ENCODE measurements around the gene STARD3NL. TPM values are rescaled to one million over a fixed set of nuclear protein-coding genes. Genes with fewer than 3 reads are reported as not detected.
A peak's percentile ranks its signal among the peaks of the same experiment; 100 is the strongest.

STARD3NL gene
- total and polyA plus RNA-seq, 10 of the 15 experiments (the other 5 are each of a cell fraction or from before 2014, with no cell fraction given), result 66.1 to 133 (median 85.7) TPM

GRCh38 chr7:38190011-38190410, 12.0 kb downstream of the STARD3NL start:
- Histone ChIP-seq H3K79me2 (ENCODE audit: control insufficient read depth, insufficient read depth, low read length) (peaks cover 96% of the 10 kb centered on the region), H2AFZ (ENCODE audit: control insufficient read depth, low read depth, low read length) (no peak overlapping the region), H3K4me2 (ENCODE audit: control insufficient read depth, insufficient read depth) (0 out of 2 replicates have a peak overlapping the region, but pooled peaks have one; percentile 32), H3K9me3 (replicated peaks; ENCODE audit: control insufficient read depth, insufficient read depth, low read length) (peaks cover 4% of the 10 kb centered on the region), H4K20me1 (ENCODE audit: control insufficient read depth, insufficient read depth) (no peaks in the 10 kb centered on the region), H3K36me3 (ENCODE audit: control insufficient read depth in 2 of 2, insufficient read depth in 2 of 2, low read length in 1 of 2) (0 out of 4 replicates have a peak, but pooled peaks cover 0 to 4% of the 10 kb centered on the region in 2 experiments), H3K4me3 (no peak overlapping the region), H3K9ac (ENCODE audit: control insufficient read depth, insufficient read depth, low read length) (no peak overlapping the region), H3K4me1 (ENCODE audit: control insufficient read depth, insufficient read depth, low read length) (peaks cover 39% of the 10 kb centered on the region), H3K27me3 (replicated peaks in 1 of 2; ENCODE audit: control insufficient read depth in 2 of 2, insufficient read depth in 2 of 2, low read length in 1 of 2) (no peaks in the 10 kb centered on the region), H3K27ac (ENCODE audit: control insufficient read depth, insufficient read depth) (peak overlapping the region; percentile 11; the same call in 1 of the 2 replicates)
- SMC1A ChIA-PET (ENCODE audit: uncharacterized antibody, unreplicated experiment), result interaction anchor here (1.5 to 2.4 kb wide), 2 partner anchors 49 to 81 kb away, joined by 4 to 12 read pairs; no protein-coding TSS in a partner anchor
- ATAC-seq, result no peak
- CTCF ChIA-PET, result interaction anchor here (0.6 kb wide), 1 partner anchor 152 kb away, joined by 3 read pairs; no protein-coding TSS in a partner anchor
- no TSS peak for BruUV-seq (replicated peaks)
- in situ Hi-C loops (cut with MboI), result no loop called here
- intact Hi-C loops (cut with micrococcal nuclease; ENCODE audit: unreplicated experiment), result no loop called here
- RAD21 ChIA-PET (ENCODE audit: unreplicated experiment), result no interaction called here
- POLR2A ChIA-PET, result no interaction called here
- DNase-seq (ENCODE audit: low read depth, low spot score), result no peak
- no peak for TF ChIP-seq CHD2 (IDR thresholded peaks at IDR 0.05; ENCODE audit: borderline replicate concordance, low read depth, low read length)
- TF ChIP-seq RAD51 (IDR thresholded peaks at IDR 0.05), result no peak
- no peak for TF ChIP-seq CBX3 (IDR thresholded peaks at IDR 0.05; ENCODE audit: borderline replicate concordance, low read depth)
- TF ChIP-seq RFX5 (IDR thresholded peaks at IDR 0.05; ENCODE audit: low read depth, low read length), result no peak
- no peak for TF ChIP-seq REST (IDR thresholded peaks at IDR 0.05; ENCODE audit: low read depth, low read length)
- TF ChIP-seq ZBED1 (IDR thresholded peaks at IDR 0.05; ENCODE audit: borderline replicate concordance), result no peak
- no peak for TF ChIP-seq SRF (IDR thresholded peaks at IDR 0.05; ENCODE audit: low read depth in 2 of 2, low read length in 2 of 2)
- no peak for FAIRE-seq
